GM12874 (cell line): ENCODE data around the gene CACNB2.

Experiments
- CTCF ChIP-seq: IDR thresholded peaks from 2 replicates; pipeline ENCODE4 v1.5.1; 2011; ENCODE audit warnings: low read depth, mild to moderate bottlenecking, control low read depth, low read length, moderate library complexity; ENCODE audit not compliant: insufficient read depth

The CACNB2 gene

GRCh38 chr10:18145652-18146051 is 5.4 kb downstream of the CACNB2 start:
- no peak for TF ChIP-seq CTCF

GRCh38 chr10:18149196-18149800 is 9.1 kb downstream of the CACNB2 start:
- no peak for TF ChIP-seq CTCF

GRCh38 chr10:18151356-18151890 is 11.2 kb downstream of the CACNB2 start:
- no peak for TF ChIP-seq CTCF

GRCh38 chr10:18155321-18155720 is 15.1 kb downstream of the CACNB2 start:
- no peak for TF ChIP-seq CTCF

- no peak for TF ChIP-seq CTCF
Observed at GRCh38 chr10:18157881-18158280, 17.7 kb downstream of the CACNB2 start.

- TF ChIP-seq CTCF, result no peak
Observed at GRCh38 chr10:18158773-18159265, 18.6 kb downstream of the CACNB2 start.

GRCh38 chr10:18159557-18159956 is 19.3 kb downstream of the CACNB2 start:
- no peak for TF ChIP-seq CTCF
